CD14-positive monocyte (primary cell): ENCODE data around the gene PNRC1. TPM values are rescaled to one million over a fixed set of nuclear protein-coding genes. Genes with fewer than 3 reads are reported as not detected.

ENCODE experiments used
- DNase-seq, 3 donors: peaks; one replicate each; pipeline ENCODE4 v3.0.0-alpha.2; 2011 to 2022
- H2AFZ ChIP-seq: 2 replicates; pipeline ENCODE4 v1.6.0; 2012; ENCODE audit warnings: mild to moderate bottlenecking, low read depth, low read length, inconsistent platforms; ENCODE audit not compliant: insufficient read depth, poor library complexity, severe bottlenecking
- H3K27ac ChIP-seq, 2 donors: 1 replicate in 1 of 2; 2 replicates in 1 of 2; pipeline ENCODE4 v1.5.1; 2012 to 2013; ENCODE audit warnings: low read length in 2 of 2, control low read depth in 1 of 2, inconsistent platforms in 1 of 2, low read depth in 1 of 2, mild to moderate bottlenecking in 1 of 2
- H3K27me3 ChIP-seq, 2 donors: one replicate each; pipeline versions ENCODE4 v1.6.0 to v1.6.1; 2011 to 2013; ENCODE audit warnings: low read length in 2 of 2; ENCODE audit not compliant: control insufficient read depth in 2 of 2, insufficient read depth in 2 of 2
- H3K36me3 ChIP-seq, 2 donors: replicated peaks in 1 of 2; 1 replicate in 1 of 2; 2 replicates in 1 of 2; pipeline versions ENCODE4 v1.5.1 to v1.6.1; 2012 to 2013; ENCODE audit warnings: low read length in 2 of 2, control low read depth in 1 of 2, inconsistent platforms in 1 of 2, mild to moderate bottlenecking in 1 of 2; ENCODE audit not compliant: insufficient read depth in 2 of 2, control insufficient read depth in 1 of 2
- H3K4me1 ChIP-seq, 2 donors: 1 replicate in 1 of 2; 2 replicates in 1 of 2; pipeline versions ENCODE4 v1.5.1 to v1.6.1; 2012 to 2013; ENCODE audit warnings: low read length in 2 of 2, control low read depth in 1 of 2, inconsistent platforms in 1 of 2, mild to moderate bottlenecking in 1 of 2, moderate library complexity in 1 of 2; ENCODE audit not compliant: insufficient read depth in 2 of 2, control insufficient read depth in 1 of 2
- H3K4me2 ChIP-seq: replicated peaks from 2 replicates; pipeline ENCODE3; 2012; ENCODE audit warnings: low read length, moderate library complexity, mild to moderate bottlenecking; ENCODE audit not compliant: poor library complexity, severe bottlenecking; ENCODE audit errors: extremely low read depth
- H3K4me3 ChIP-seq, 3 experiments: fragments of 200-600 bp in 1 of 3; sonication (generic) in 1 of 3; replicated peaks in 1 of 3; 1 replicate in 2 of 3; 2 replicates in 1 of 3; pipeline ENCODE4 v1.5.1; 2011 to 2013; ENCODE audit warnings: low read length in 3 of 3, mild to moderate bottlenecking in 3 of 3, control low read depth in 2 of 3, low read depth in 2 of 3, inconsistent platforms in 1 of 3, moderate library complexity in 1 of 3
- H3K79me2 ChIP-seq: 2 replicates; pipeline ENCODE4 v1.6.0; 2012; ENCODE audit warnings: mild to moderate bottlenecking, control low read depth, inconsistent platforms, low read length, moderate library complexity; ENCODE audit not compliant: insufficient read depth
- H3K9ac ChIP-seq: 2 replicates; pipeline ENCODE4 v1.6.0; 2017; ENCODE audit warnings: low read length, mild to moderate bottlenecking; ENCODE audit not compliant: insufficient read depth, poor library complexity, severe bottlenecking
- H3K9me3 ChIP-seq, 2 donors: replicated peaks in 1 of 2; 1 replicate in 1 of 2; 2 replicates in 1 of 2; pipeline versions ENCODE4 v1.5.1 to v1.6.1; 2012 to 2013; ENCODE audit warnings: low read length in 2 of 2, control low read depth in 1 of 2; ENCODE audit not compliant: control insufficient read depth in 1 of 2, insufficient read depth in 1 of 2
- H4K20me1 ChIP-seq: 2 replicates; pipeline ENCODE4 v1.6.0; 2012; ENCODE audit warnings: mild to moderate bottlenecking, low read length, control low read depth, moderate library complexity; ENCODE audit not compliant: insufficient read depth
- H3K27ac Mint-ChIP-seq, 7 donors: one replicate each; pipeline ENCODE4 v1.8.0; 2020; ENCODE audit warnings: mild to moderate bottlenecking in 7 of 7, mixed read lengths in 7 of 7, moderate library complexity in 6 of 7, inconsistent platforms in 2 of 7
- H3K27me3 Mint-ChIP-seq, 3 donors: one replicate each; pipeline ENCODE4 v1.8.0; 2021 to 2022; ENCODE audit warnings: low read depth in 3 of 3, mild to moderate bottlenecking in 3 of 3, mixed read lengths in 3 of 3, moderate library complexity in 3 of 3, inconsistent platforms in 1 of 3
- H3K36me3 Mint-ChIP-seq, 2 donors: one replicate each; pipeline ENCODE4 v1.8.0; 2020; ENCODE audit warnings: mixed read lengths in 2 of 2, inconsistent platforms in 1 of 2, mild to moderate bottlenecking in 1 of 2
- H3K4me1 Mint-ChIP-seq: one replicate; pipeline ENCODE4 v1.8.0; 2020; ENCODE audit warnings: mild to moderate bottlenecking, mixed read lengths
- H3K4me3 Mint-ChIP-seq, 2 donors: one replicate each; pipeline ENCODE4 v1.8.0; 2020; ENCODE audit warnings: mild to moderate bottlenecking in 2 of 2, mixed read lengths in 2 of 2, moderate library complexity in 1 of 2
- H3K9me3 Mint-ChIP-seq, 7 donors: one replicate each; pipeline ENCODE4 v1.8.0; 2020 to 2022; ENCODE audit warnings: mixed read lengths in 7 of 7, mild to moderate bottlenecking in 6 of 7, moderate library complexity in 6 of 7, inconsistent platforms in 2 of 7
- CTCF ChIP-seq: fragments of 200-600 bp; IDR thresholded peaks from one replicate; pipeline ENCODE4 v1.8.0; 2022; ENCODE audit warnings: antibody characterized with exemption, mild to moderate bottlenecking
- WGBS: methylation state at CpG from one replicate; pipeline ENCODE4 v1.1.5; 2013; ENCODE audit warnings: missing lambda C conversion rate; ENCODE audit not compliant: insufficient coverage; 5-methylcytosine and 5-hydroxymethylcytosine counted together
- intact Hi-C, 2 donors: fragments of 100-400 bp; cut with micrococcal nuclease; formaldehyde crosslinking; loops; one replicate each; pipeline versions ENCODE4 v1.15.0 to v1.15.1; 2023
- polyA plus RNA-seq, 3 donors: library from polyadenylated mRNA; depleted of rRNA in 1 of 3; unstranded in 2 of 3; stranded (reverse) in 1 of 3; fragments of 300-500 nt in 2 of 3; fragments of >200 nt in 1 of 3; fragmentation: Illumina TruSeq in 2 of 3; gene quantifications; 1 replicate in 2 of 3; 2 replicates in 1 of 3; pipeline ENCODE4 v1.2.3, GENCODE V29; 2012 to 2021

Gene PNRC1
- polyA plus RNA-seq, 3 donors: 102 to 398 (median 348) TPM

DNA sequence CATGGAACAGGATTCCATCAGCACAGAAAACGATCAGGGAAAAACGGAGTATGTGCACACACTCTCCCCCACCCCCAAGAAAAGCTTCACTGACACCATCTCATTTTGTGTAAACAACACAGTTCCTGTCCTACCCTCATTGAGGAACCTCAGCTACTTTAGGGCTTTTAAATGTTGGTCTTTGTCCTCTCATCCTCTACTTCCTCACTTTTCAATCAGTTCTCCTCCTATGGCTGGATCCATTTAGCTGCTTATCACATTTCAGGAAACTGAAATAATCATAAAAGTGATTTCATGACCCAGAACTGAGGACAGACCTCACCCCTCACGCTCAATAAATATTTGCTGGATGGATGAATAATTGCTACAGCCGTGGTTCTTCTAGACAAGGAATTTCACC, 33.1 kb upstream of the PNRC1 start:
- intact Hi-C loops: no loop called here
- Histone ChIP-seq H3K27ac (peak overlapping the region in 1 of 2 donors; percentile 23), H3K4me1 (peaks cover 35 to 48% of the 10 kb centered on the region in 2 donors), H3K9me3 (no peaks in the 10 kb centered on the region), H3K9ac (no peak overlapping the region), H2AFZ (no peak overlapping the region), H4K20me1 (no peaks in the 10 kb centered on the region), H3K4me3 (no peak overlapping the region), H3K36me3 (no peaks in the 10 kb centered on the region), H3K4me2 (peak overlapping the region; percentile 23), H3K27me3 (no peaks in the 10 kb centered on the region), H3K79me2 (no peaks in the 10 kb centered on the region)
- peak overlapping the region in 6 of 7 donors; percentile 45 to 71 (median 60) for H3K27ac Mint-ChIP-seq
- no peaks in the 10 kb centered on the region for H3K9me3 Mint-ChIP-seq
- WGBS: 28% methylated on average over 2 of the region's 4 CpGs
- H3K36me3 Mint-ChIP-seq: no peaks in the 10 kb centered on the region
- DNase-seq: peak in 2 of 3 donors; percentile 16 to 38
- peaks cover 0 to 4% (median 1%) of the 10 kb centered on the region in 3 donors for H3K27me3 Mint-ChIP-seq
- no peak for TF ChIP-seq CTCF
- H3K4me1 Mint-ChIP-seq: peaks cover 57% of the 10 kb centered on the region
- peak overlapping the region in 1 of 2 donors; percentile 57 for H3K4me3 Mint-ChIP-seq

DNA sequence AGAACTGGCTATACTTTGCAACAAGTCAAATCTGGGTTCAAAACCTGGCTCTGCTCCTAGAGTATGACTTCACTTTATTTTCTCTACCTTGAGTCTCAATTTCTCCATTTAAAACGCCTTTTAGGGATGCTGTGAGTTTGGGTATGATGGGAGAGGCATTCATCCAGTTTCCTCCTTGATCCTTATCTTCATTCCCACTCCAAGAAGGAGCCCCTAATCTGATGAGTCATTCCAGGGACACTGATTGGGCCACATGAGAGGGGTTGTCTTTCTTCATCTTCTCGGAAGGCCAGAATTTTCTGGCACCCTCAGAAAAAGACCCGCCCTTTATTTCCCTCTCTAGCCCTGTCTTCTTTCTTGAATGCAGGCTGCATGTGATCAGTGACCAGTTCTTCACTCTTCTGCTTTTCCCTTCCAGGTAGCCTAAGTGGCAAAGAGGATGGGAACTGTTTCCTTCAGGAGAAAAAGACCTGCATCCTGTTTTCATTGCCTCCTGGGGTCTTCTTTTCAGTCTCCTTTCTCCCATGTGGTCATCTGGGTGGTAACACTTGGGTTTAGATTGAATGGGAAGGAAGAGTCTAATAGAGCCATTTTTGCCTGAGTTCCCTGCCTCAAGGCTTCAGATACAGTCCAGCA, 32.1 kb upstream of the PNRC1 start:
- Histone ChIP-seq H3K36me3 (no peaks in the 10 kb centered on the region), H3K4me3 (no peak overlapping the region), H3K9me3 (no peaks in the 10 kb centered on the region), H3K27ac (peak overlapping the region in 1 of 2 donors; percentile 23), H3K4me2 (no peak overlapping the region), H3K4me1 (peaks cover 36 to 48% of the 10 kb centered on the region in 2 donors), H2AFZ (no peak overlapping the region), H3K79me2 (no peaks in the 10 kb centered on the region), H3K9ac (no peak overlapping the region), H4K20me1 (no peaks in the 10 kb centered on the region), H3K27me3 (no peaks in the 10 kb centered on the region)
- intact Hi-C loops: no loop called here
- Mint-ChIP-seq H3K27ac (peak overlapping the region in 3 of 7 donors; percentile 8 to 46 (median 26)), H3K27me3 (peaks cover 0 to 4% (median 1%) of the 10 kb centered on the region in 3 donors), H3K36me3 (no peaks in the 10 kb centered on the region), H3K4me1 (peaks cover 52% of the 10 kb centered on the region), H3K4me3 (no peak overlapping the region), H3K9me3 (no peaks in the 10 kb centered on the region)
- TF ChIP-seq CTCF: no peak
- DNase-seq: no peak
- no CpG with 5 or more reads among the region's 3 CpGs for WGBS
